ENCODE data around the gene C2CD3. TPM values are rescaled to one million over a fixed set of nuclear protein-coding genes. Genes with fewer than 3 reads are reported as not detected.

The C2CD3 gene, protein sequence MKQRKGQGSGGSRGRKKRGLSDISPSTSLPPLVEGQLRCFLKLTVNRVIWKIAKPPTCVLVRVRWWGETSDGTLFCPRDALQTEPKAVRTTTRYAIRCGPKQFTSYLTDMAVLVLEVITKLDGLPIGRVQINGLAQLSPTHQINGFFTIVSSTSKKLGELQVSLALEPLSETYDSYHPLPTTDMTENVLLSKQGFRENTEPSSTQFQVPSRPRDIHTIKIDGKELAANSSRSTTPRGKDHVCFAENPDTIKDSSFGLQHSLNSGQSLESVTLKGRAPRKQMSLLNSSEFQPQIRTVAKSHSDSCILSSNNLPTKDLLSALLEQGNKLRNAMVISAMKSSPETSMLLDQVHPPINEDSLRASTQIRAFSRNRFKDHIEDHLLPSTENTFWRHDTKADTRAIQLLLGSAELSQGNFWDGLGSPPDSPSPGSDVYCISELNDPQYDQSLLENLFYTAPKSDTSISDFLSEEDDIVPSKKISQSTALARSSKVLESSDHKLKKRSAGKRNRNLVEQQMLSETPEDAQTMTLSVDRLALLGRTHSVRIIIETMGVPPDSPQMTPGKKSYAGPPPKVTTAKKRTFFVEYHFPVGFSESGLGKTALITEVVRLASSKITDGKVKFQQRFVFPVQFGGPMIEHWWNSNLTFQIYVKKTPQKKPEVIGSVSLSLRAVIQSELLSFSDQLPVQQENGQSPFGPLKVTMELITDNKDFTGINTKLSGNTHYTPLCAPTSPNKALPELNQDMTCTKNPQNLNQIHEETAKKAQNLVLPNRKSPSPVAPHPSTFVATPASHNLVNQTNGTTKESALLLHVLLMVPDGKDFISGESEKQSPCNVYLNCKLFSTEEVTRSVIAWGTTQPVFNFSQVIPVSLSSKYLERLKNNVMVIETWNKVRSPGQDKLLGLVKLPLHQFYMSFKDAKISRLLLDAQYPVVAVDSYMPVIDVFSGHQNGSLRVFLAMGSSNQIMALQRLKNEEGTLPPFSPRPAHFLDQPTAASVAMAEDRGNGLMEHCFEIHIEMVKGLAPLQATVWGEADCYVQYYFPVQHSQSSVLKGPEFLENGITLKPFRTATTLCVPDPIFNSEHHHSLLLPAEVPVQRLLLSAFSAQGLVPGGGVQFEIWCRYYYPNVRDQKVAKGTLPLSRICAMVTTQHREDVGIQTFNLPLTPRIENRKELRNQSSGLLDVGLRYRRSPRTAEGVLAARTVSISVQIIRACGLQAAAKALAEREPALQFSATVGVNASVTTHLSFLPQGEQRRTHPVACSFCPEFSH (N-terminal part only)
- 10 to 100 TPM; 21.2 to 29.4 TPM for total RNA-seq
- polyA plus RNA-seq = 1 to 10 TPM; 7.6 to 8.9 TPM
- long read RNA-seq, donor 1, partial matches to known transcripts = 2 of 11 reads
- long read RNA-seq, donor 1, other reads (novel, unspliced or antisense) = 9 of 11 reads
- long read RNA-seq, donor 2, partial matches to known transcripts = 2 of 6 reads
- long read RNA-seq, donor 2, other reads (novel, unspliced or antisense) = 4 of 6 reads

DNA sequence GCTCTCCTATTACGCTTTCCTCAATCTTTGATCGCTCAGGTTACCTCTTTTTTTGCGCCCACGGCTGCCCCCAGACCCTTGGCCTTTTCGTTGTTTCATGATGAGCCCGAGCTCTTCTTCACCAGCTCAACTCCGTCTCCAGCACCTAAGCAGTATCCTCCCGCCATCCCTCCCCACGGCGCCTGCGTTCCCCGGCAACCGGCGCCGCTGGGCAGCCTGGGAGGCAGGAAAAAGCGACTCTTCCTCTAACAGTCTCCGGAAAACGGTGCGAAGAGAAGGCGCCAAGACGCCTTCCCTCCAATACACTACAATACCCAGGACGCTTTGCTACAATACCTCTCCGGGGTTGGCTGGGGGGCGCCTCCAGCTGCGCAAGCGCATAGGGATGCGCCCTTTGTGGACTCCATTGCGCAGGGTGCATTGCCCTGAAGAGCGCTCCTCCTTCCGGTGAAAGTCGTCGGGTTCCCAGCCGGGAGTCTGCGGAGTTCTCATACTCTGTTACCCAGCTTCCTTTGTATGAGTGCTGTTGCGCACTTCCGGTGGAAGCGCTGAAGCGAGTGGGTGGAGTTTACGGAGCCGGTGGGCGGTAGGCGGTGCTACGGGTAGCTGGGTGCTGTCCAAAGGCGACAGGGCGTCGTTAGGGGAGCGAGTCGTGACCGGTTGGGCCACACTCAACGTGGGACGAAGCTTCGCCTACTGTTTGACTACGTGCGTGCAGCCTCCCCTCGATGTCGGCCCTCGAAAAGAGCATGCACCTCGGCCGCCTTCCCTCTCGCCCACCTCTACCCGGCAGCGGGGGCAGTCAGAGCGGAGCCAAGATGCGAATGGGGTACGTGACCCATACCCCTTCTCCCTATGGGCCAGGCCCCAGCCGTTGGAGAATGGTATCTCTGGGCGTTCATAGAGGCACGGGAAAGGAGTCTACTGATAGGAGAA lies at the start of gene C2CD3, which contains the start of gene PPME1:
Gene C2CD3, minus strand, starts transcription at position 309 of the 936 bp plus-strand sequence. Its CDS starts 210 bp downstream, at position 99.
Gene PPME1, plus strand, starts transcription at position 596 of the 936 bp plus-strand sequence. Its CDS starts 133 bp downstream, at position 729.
- WGBS, 2 donors = 0% methylated on average over 68 of the region's 68 CpGs
- DNase-seq (peak; percentile 98 to 99), ATAC-seq (ENCODE audit: low FRiP score) (peak; percentile 100)
- Histone ChIP-seq H3K9me3 (ENCODE audit: control insufficient read depth, low read length) (no peaks in the 10 kb centered on the region), H3K27me3 (ENCODE audit: control insufficient read depth in 1 of 2, insufficient read depth in 2 of 2, low read length in 1 of 2) (no peaks in the 10 kb centered on the region), H3K36me3 (ENCODE audit: control insufficient read depth in 1 of 2, insufficient read depth in 2 of 2, low read length in 1 of 2) (no peaks in the 10 kb centered on the region), H3K4me1 (ENCODE audit: control insufficient read depth in 1 of 2, insufficient read depth in 2 of 2, low read length in 2 of 2) (peaks cover 0 to 17% of the 10 kb centered on the region in 2 donors), H3K27ac (ENCODE audit: low read depth in 1 of 2, low read length in 2 of 2) (peak within 1 kb of the TSS; percentile 3 to 76), H3K4me3 (ENCODE audit: low read length in 2 of 2) (peak within 1 kb of the TSS; percentile 82 to 90)
- intact Hi-C loops (cut with DNase I) = loop anchor here in 1 of 2 donors (2.0 kb wide), 1 partner anchor 322 kb away; the partner anchor contains the start of gene LIPT2

DNA sequence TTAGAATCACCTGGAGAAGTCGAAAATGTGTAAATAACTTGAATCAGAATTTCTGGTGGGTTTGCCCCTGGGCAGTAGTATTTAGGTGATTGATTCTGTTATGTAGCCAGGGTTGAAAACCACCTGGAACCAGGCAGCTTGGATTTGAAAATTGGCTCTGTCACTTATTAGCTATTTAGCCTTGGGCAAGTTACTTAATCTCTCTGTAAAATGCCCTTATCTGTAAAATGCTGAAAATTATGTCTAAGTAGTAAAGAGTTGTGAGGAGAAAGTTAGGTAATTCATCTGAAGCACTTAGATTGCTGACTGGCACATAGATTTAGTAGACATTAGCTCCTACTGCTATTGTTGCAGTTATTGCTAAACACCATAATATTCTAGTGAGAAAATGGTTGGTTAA lies 49.6 kb upstream of the C2CD3 start:
- H3K4me3 ChIP-seq (ENCODE audit: low read length in 2 of 2) = no peak overlapping the region
- H3K27me3 ChIP-seq (ENCODE audit: control insufficient read depth in 1 of 2, insufficient read depth in 2 of 2, low read length in 1 of 2) = no peaks in the 10 kb centered on the region
- H3K9me3 ChIP-seq (ENCODE audit: control insufficient read depth, low read length) = no peaks in the 10 kb centered on the region
- no peaks in the 10 kb centered on the region for H3K4me1 ChIP-seq (ENCODE audit: control insufficient read depth in 1 of 2, insufficient read depth in 2 of 2, low read length in 2 of 2)
- intact Hi-C loops (cut with DNase I) = no loop called here
- no peaks in the 10 kb centered on the region for H3K36me3 ChIP-seq (ENCODE audit: control insufficient read depth in 1 of 2, insufficient read depth in 2 of 2, low read length in 1 of 2)
- no peak overlapping the region for H3K27ac ChIP-seq (ENCODE audit: low read depth in 1 of 2, low read length in 2 of 2)
- no peak for ATAC-seq (ENCODE audit: low FRiP score)
- WGBS, 2 donors = 97 to 100% methylated on average over 1 of the region's 1 CpG
- DNase-seq = no peak

DNA sequence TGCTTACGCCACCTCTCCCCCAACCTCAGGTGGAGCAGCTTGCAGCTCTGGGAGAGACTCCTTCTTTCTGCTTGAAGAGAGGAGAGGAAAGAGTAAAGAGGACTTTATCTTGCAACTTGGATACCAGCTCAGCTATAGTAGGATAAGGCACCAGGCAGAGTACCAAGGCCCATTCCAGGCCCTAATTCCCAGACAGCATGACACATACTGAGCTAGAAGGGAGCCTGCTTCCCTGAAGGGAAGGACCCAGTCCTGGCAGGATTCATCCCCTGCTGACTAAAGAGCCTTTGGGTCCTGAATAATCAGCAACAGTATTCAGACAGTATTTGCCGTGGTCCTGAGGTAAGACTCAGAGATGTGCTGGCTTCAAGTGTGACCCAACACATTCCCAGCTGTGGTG lies 41.7 kb upstream of the C2CD3 start:
- H3K4me3 ChIP-seq (ENCODE audit: low read length in 2 of 2) = no peak overlapping the region
- no peaks in the 10 kb centered on the region for H3K9me3 ChIP-seq (ENCODE audit: control insufficient read depth, low read length)
- intact Hi-C loops (cut with DNase I) = no loop called here
- H3K36me3 ChIP-seq (ENCODE audit: control insufficient read depth in 1 of 2, insufficient read depth in 2 of 2, low read length in 1 of 2) = peaks cover 2 to 3% of the 10 kb centered on the region in 2 donors
- DNase-seq (no peak), ATAC-seq (ENCODE audit: low FRiP score) (no peak)
- 95 to 97% methylated on average over 2 of the region's 2 CpGs for WGBS, 2 donors
- no peak overlapping the region for H3K27ac ChIP-seq (ENCODE audit: low read depth in 1 of 2, low read length in 2 of 2)
- H3K4me1 ChIP-seq (ENCODE audit: control insufficient read depth in 1 of 2, insufficient read depth in 2 of 2, low read length in 2 of 2) = no peaks in the 10 kb centered on the region
- no peaks in the 10 kb centered on the region for H3K27me3 ChIP-seq (ENCODE audit: control insufficient read depth in 1 of 2, insufficient read depth in 2 of 2, low read length in 1 of 2)

DNA sequence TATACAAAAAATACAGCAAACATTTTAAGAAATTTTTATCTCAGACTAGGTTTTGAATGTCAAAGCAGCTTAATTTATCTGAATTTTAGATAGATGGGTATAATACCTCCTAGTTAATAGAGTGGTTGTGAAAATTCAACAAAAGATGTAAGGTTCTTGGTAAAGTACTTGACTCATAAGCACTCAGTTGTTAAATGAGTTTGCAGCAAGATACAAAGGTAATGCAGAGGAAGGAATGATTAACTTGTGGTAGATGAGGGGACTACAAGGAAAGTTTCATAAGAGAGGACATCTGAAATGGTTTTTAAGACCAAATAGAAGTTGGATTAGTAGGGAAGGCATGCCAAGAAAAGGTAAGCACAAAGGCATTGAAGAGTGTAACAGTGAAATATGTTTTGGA lies 37.7 kb upstream of the C2CD3 start:
- DNase-seq (no peak), ATAC-seq (ENCODE audit: low FRiP score) (no peak)
- peaks cover 3% of the 10 kb centered on the region in 2 donors for H3K36me3 ChIP-seq (ENCODE audit: control insufficient read depth in 1 of 2, insufficient read depth in 2 of 2, low read length in 1 of 2)
- intact Hi-C loops (cut with DNase I) = no loop called here
- H3K4me1 ChIP-seq (ENCODE audit: control insufficient read depth in 1 of 2, insufficient read depth in 2 of 2, low read length in 2 of 2) = no peaks in the 10 kb centered on the region
- H3K27me3 ChIP-seq (ENCODE audit: control insufficient read depth in 1 of 2, insufficient read depth in 2 of 2, low read length in 1 of 2) = no peaks in the 10 kb centered on the region
- H3K27ac ChIP-seq (ENCODE audit: low read depth in 1 of 2, low read length in 2 of 2) = no peak overlapping the region
- H3K4me3 ChIP-seq (ENCODE audit: low read length in 2 of 2) = no peak overlapping the region
- no peaks in the 10 kb centered on the region for H3K9me3 ChIP-seq (ENCODE audit: control insufficient read depth, low read length)

DNA sequence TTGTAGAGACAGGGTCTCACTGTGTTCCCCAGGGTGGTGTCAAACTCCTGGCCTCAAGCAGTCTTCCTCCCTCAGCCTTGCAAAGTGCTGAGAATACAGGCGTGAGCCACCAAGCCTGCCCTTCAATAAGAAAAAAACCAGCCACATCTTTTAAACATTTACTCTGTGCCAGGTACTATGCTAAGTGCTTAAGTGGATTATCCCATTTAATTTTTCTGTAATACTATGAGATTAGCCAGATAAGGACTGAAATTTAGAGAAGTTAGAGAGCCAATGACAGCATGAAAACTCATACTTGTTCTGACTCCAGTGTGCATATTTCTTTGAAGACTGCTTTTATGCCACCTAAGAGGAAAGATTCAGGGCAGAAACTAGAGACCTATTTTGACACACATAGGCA lies 35.9 kb upstream of the C2CD3 start:
- WGBS, 2 donors = 98 to 100% methylated on average over 1 of the region's 1 CpG
- no peak for DNase-seq
- Histone ChIP-seq H3K4me1 (ENCODE audit: control insufficient read depth in 1 of 2, insufficient read depth in 2 of 2, low read length in 2 of 2) (no peaks in the 10 kb centered on the region), H3K9me3 (ENCODE audit: control insufficient read depth, low read length) (no peaks in the 10 kb centered on the region), H3K36me3 (ENCODE audit: control insufficient read depth in 1 of 2, insufficient read depth in 2 of 2, low read length in 1 of 2) (peaks cover 1 to 3% of the 10 kb centered on the region in 2 donors), H3K4me3 (ENCODE audit: low read length in 2 of 2) (no peak overlapping the region), H3K27ac (ENCODE audit: low read depth in 1 of 2, low read length in 2 of 2) (no peak overlapping the region), H3K27me3 (ENCODE audit: control insufficient read depth in 1 of 2, insufficient read depth in 2 of 2, low read length in 1 of 2) (no peaks in the 10 kb centered on the region)
- ATAC-seq (ENCODE audit: low FRiP score) = no peak
- intact Hi-C loops (cut with DNase I) = no loop called here

DNA sequence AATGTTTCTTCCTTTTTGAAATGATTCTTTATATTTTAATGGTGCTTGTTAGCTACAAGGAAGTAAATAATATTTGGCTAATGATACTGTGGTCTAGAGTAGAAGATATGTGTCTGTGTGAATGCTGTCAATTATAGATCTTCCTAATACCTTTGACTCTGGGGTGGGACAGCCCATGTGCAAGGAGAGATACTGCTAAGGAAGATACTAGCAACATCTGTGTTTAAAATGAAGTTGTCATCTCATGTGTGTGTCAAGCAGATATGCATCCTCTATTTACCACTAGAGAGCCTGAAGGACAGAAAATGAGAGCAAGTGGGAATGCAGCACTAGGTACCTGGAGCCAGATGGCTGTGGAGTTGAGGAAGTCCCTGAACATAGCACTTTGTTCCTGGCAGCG lies 34.4 kb upstream of the C2CD3 start:
- H3K27me3 ChIP-seq (ENCODE audit: control insufficient read depth in 1 of 2, insufficient read depth in 2 of 2, low read length in 1 of 2) = no peaks in the 10 kb centered on the region
- ATAC-seq (ENCODE audit: low FRiP score) (no peak), DNase-seq (no peak)
- WGBS, 2 donors = 99 to 100% methylated on average over 1 of the region's 1 CpG
- peaks cover 1 to 3% of the 10 kb centered on the region in 2 donors for H3K36me3 ChIP-seq (ENCODE audit: control insufficient read depth in 1 of 2, insufficient read depth in 2 of 2, low read length in 1 of 2)
- H3K9me3 ChIP-seq (ENCODE audit: control insufficient read depth, low read length) = no peaks in the 10 kb centered on the region
- intact Hi-C loops (cut with DNase I) = no loop called here
- no peaks in the 10 kb centered on the region for H3K4me1 ChIP-seq (ENCODE audit: control insufficient read depth in 1 of 2, insufficient read depth in 2 of 2, low read length in 2 of 2)
- no peak overlapping the region for H3K27ac ChIP-seq (ENCODE audit: low read depth in 1 of 2, low read length in 2 of 2)
- H3K4me3 ChIP-seq (ENCODE audit: low read length in 2 of 2) = no peak overlapping the region

DNA sequence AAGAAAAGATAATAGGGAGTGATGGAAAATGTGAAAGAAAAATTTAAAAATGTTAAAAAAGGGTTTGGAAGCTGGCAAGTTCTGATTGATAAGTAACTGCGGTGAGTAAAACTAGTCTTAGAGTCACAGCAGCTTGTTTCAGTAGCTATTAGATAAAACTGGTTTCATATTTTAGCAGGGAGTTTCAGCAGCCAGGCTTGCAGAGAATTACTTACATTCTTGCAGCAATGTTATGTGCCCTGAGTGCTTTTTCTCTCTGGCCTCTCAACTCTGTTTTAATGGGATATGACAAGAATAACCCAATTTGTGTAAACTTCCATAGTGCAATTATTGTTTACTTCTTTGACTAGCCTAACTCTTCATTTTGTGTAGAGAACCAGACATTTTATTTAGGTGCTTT lies 33.9 kb upstream of the C2CD3 start:
- Histone ChIP-seq H3K27ac (ENCODE audit: low read depth in 1 of 2, low read length in 2 of 2) (no peak overlapping the region), H3K27me3 (ENCODE audit: control insufficient read depth in 1 of 2, insufficient read depth in 2 of 2, low read length in 1 of 2) (no peaks in the 10 kb centered on the region), H3K9me3 (ENCODE audit: control insufficient read depth, low read length) (no peaks in the 10 kb centered on the region), H3K4me3 (ENCODE audit: low read length in 2 of 2) (no peak overlapping the region), H3K4me1 (ENCODE audit: control insufficient read depth in 1 of 2, insufficient read depth in 2 of 2, low read length in 2 of 2) (no peaks in the 10 kb centered on the region), H3K36me3 (ENCODE audit: control insufficient read depth in 1 of 2, insufficient read depth in 2 of 2, low read length in 1 of 2) (peaks cover 1 to 3% of the 10 kb centered on the region in 2 donors)
- ATAC-seq (ENCODE audit: low FRiP score) (no peak), DNase-seq (no peak)
- intact Hi-C loops (cut with DNase I) = no loop called here
- 56 to 75% methylated on average over 1 of the region's 1 CpG for WGBS, 2 donors
